HG02623 (cell line): ENCODE measurements around the gene ZMAT3.
"Not testable (repeated sequence)": the region's sequence is repeated elsewhere in the genome, so short reads cannot be mapped to it uniquely, and the experiment has no call there.

Experiments
- ATAC-seq: cut with Tn5 transposase; IDR thresholded peaks from one replicate; pipeline ENCODE4 v1.9.1; 2021; ENCODE audit warnings: moderate library complexity; ENCODE audit not compliant: unreplicated experiment

ZMAT3 gene

GRCh38 chr3:179068779-179069530 lies 2.7 kb downstream of the ZMAT3 start:
- ATAC-seq, result no peak

DNA sequence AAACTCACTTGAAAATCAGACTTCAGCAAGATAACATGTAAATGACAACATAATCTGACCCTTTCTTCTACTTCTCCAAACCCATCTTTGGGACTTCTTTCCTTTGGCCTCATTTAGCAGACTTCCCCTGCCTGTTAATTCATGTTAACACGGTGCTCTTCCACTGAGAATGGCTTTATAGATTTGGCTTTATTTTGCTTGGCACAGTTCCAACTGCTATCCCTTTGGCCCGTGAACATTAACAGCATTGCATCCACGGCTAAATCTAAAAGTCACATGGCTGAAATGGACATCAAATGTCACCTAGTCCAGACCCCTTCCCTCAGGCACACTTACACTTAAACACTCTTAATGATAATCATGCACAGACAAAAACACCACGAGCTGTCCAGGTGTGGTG lies 3.8 kb downstream of the ZMAT3 start:
- ATAC-seq, result no peak

GRCh38 chr3:179067291-179067690 lies 4.3 kb downstream of the ZMAT3 start:
- ATAC-seq, result no peak

GRCh38 chr3:179063945-179064560 lies 7.6 kb downstream of the ZMAT3 start:
- no peak for ATAC-seq

DNA sequence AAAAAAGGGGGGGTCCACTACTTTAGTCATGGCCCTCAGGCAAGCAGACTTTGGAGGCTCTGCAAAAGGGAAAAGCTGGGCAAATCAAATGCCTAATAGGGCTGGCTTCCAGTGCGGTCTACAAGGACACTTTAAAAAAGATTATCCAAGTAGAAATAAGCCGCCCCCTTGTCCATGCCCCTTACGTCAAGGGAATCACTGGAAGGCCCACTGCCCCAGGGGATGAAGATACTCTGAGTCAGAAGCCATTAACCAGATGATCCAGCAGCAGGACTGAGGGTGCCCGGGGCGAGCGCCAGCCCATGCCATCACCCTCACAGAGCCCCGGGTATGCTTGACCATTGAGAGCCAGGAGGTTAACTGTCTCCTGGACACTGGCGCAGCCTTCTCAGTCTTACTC lies 15.3 kb downstream of the ZMAT3 start:
- ATAC-seq, result no peak

- ATAC-seq, result not testable (repeated sequence)
These were observed 17.0 kb downstream of the ZMAT3 start for GRCh38 chr3:179054565-179054964.

DNA sequence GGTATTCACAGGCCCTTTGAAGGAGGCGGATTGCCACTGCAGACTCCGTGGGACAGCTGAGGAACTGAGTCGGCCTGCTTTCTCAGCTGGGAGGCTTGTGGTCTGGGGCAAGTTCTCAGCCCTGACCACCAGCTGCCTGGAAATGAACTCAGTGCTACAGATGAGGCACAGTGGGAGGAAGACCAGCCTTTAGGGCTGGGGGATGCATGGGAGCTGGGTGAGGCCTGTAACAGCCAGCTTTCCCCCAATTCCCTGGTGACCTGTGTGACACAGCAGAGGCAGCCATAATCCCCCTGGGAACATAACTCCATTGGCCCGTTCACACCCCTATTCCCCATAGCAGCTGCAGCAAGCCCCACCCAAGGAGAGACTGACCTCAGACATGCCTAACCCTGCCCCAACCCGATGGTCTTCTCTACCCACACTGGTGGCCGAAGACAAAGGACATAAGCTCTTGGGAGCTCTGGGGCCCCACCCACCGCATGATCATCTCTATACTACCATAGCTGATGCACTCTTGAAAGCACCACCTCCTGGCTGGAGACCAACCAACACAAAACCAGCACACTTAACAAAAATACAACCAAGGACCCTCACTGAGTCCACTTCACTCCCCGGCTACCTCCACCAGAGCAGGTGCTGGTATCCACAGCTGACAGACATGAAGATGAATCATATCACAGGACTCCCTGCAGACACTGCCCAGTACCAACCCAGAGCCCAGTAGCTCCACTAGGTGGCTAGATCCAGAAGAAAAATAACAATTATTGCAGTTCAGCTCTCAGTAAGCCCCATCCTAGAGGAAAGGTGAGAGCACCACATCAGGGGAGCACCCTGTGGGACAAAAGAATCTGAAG lies 24.9 kb downstream of the ZMAT3 start:
- ATAC-seq, result peak; percentile 82

DNA sequence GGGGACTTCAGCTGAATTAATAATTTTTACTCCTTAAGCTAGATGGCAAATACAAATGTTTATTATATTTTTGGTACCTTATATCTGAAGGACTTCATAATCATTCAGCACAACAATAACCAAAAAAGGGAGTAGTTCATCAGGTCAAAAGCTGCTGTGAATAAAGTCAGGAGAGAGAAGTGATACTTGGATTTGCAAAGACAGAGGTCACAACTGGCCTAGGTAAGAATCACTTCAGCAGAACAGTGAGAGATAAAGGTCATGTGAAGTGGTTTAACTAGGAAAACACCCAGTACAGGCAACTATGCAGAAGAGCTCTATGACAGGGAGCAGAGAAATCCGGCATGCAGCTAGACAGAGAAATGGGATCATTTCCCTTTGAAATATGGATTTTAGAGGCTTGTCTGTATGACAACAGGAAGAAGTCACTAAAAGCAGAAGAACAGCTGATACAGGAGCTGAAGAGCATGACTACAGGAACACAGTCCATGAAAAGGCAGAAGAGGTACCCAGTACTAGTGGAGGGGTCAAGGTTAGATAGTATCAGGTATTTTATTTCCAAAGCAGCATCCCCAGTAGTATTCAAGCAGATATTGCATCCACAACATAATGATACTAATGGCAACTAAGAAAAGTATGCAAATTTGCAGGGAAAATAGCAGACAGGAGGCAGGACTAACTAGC lies 25.7 kb downstream of the ZMAT3 start:
- peak; percentile 50 for ATAC-seq

- ATAC-seq, result not testable (repeated sequence)
These were observed 32.7 kb downstream of the ZMAT3 start for GRCh38 chr3:179038899-179039251.

DNA sequence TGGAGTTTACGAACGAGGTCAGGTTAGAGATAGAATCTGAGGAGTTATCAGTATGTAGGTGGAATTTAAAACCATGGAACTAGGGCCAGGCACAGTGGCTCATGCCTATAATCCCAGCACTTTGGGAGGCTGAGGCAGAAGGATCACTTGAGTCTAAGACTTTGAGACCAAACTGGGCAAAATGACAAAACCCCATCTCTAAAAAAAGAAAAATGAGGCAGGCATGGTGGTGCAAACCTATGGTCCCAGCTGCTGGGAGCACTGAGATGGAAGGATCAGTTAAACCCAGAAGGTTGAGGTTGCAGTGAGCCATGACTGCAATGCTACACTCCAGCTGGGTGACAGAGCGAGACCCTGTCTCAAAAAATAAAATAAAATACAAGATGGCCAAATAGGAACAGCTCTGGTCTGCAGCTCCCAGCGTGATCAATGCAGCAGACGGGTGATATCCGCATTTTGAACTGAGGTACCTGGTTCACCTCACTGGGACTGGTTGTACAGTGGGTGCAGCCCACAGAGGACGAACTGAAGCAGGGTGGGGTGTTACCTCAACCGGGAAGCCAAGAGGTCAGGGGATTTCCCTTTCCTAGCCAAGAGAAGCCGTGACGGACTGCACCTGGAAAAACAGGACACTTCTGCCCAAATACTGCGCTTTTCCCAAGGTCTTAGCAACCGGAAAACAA lies 33.3 kb downstream of the ZMAT3 start:
- no peak for ATAC-seq

DNA sequence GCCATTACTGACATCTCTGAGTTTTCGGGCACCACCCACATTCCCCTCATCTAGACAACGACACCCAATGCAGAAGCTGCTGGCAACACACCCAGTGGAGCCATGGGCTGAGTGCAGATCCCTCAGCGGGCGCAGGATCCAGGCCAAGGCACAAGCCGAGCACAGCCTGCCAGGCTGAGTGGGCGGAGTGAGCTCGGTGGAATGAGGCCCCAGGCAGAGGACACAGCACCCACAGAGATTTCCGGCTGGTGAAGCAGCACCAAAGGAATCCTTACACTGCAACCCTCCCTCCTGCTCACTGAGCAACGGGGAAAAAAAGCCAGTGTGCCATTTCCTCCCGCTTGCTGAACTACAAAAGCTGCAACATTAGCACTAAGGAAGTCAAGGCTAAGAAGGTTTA lies 34.3 kb downstream of the ZMAT3 start:
- ATAC-seq, result no peak

GRCh38 chr3:179036626-179037300 lies 34.8 kb downstream of the ZMAT3 start:
- ATAC-seq, result no peak

DNA sequence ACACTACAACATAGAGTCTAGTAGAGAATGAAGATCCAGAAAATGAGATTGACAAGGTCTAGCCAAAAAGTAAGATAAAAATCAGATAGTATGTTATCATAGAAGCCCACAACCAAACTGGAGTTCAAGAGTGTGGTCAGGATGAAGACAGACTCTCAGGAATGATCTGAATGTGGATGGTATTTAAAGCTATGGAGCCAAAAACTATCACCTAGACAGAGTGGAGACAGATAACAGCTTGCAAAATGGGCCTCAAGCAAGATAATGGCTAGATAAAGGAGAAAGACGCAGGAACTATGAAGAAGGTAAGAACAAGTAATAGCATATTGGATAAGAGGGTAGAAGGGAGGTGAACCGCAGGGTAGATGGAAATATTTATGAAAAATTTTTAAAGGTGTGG lies 35.4 kb downstream of the ZMAT3 start:
- no peak for ATAC-seq

DNA sequence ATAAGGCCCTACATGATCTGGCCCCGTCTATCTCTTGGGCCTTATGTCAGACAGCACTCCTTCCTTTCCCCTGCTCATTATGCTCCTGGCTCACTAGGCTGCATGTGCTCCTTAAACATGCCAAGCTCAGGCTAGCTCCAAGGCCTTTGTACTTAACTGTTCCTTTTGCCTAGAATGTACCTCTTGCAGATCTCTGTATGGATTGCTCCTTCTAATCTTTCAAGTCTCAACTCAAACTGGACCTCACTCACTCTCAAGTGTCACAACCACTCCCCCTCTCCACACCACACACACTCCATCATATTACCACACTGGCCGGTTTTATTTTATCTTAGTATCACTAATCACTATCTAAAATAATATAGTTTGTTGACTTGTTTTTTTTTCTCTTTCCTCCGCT lies 36.4 kb downstream of the ZMAT3 start:
- ATAC-seq, result no peak

DNA sequence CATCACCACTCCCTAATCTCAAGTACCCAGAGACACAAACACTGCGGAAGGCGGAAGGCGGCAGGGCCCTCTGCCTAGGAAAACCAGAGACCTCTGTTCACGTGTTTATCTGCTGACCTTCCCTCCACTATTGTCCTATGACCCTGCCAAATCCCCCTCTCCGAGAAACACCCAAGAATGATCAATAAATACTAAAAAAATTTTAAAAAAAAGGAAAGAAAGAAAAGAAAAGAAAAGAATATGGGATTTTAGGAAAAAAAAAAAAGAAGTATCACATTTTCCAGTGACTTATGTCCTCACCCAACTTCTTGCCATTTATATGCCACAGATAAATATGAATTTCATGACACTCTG lies 38.3 kb downstream of the ZMAT3 start:
- not testable (repeated sequence) for ATAC-seq

DNA sequence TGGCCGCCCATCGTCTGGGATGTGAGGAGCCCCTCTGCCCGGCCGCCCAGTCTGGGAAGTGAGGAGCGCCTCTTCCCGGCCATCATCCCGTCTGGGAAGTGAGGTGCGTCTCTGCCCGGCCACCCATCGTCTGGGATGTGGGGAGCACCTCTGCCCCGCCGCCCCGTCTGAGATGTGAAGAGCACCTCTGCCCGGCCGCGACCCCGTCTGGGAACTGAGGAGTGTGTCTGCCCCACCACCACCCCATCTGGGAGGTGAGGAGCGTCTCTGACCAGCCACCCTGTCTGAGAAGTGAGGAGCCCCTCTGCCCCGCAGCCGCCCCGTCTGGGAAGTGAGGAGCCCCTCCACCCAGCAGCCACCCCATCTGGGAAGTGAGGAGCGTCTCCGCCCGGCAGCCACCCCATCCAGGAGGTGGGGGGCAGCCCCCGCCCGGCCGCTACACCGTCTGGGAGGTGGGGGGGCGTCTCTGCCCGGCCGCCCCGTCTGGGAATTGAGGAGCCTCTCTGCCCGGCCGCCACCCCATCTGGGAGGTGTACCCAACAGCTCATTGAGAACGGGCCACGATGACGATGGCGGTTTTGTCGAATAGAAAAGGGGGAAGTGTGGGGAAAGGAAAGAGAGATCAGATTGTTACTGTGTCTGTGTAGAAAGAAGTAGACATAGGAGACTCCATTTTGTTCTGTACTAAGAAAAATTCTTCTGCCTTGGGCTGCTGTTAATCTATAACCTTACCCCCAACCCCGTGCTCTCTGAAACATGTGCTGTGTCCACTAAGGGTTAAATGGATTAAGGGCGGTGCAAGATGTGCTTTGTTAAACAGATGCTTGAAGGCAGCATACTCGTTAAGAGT lies 38.9 kb downstream of the ZMAT3 start:
- not testable (repeated sequence) for ATAC-seq

DNA sequence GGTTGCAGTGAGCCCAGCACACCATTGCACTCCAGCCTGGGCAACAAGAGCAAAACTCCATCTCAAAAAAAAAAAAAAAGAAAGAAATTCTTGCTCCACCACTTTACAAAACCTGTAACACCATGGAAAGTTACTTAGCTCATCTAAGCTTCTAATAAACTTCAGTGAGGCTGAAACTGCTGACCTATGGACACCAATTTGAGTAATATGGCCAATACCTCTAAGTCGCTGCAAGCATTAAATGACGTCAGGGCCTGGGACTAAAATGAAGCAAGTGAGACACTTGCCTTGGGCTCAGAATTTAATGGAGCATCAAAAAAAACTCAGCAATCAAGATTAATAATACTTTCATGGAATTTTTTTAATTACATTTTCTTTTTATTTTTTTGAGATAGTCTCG lies 42.5 kb downstream of the ZMAT3 start:
- ATAC-seq, result no peak

DNA sequence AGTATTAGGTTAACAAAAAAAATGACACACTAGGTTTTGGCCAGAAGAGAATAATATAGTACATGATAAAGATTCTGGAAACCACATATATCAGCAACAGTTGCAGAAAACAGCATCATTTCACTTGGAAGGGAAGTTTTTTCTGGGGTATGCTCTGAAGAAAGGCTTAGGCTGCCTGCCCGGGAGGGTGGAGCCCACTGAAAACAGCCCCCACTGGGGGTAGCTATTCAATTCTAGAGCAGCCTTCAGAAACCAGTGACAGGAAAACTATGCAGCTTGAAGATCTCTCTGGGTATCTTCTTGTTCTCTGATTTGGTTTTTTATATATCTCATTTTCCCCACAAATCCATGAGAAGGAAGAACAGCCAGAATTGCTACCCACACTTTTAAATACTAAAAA lies 43.2 kb downstream of the ZMAT3 start:
- no peak for ATAC-seq

DNA sequence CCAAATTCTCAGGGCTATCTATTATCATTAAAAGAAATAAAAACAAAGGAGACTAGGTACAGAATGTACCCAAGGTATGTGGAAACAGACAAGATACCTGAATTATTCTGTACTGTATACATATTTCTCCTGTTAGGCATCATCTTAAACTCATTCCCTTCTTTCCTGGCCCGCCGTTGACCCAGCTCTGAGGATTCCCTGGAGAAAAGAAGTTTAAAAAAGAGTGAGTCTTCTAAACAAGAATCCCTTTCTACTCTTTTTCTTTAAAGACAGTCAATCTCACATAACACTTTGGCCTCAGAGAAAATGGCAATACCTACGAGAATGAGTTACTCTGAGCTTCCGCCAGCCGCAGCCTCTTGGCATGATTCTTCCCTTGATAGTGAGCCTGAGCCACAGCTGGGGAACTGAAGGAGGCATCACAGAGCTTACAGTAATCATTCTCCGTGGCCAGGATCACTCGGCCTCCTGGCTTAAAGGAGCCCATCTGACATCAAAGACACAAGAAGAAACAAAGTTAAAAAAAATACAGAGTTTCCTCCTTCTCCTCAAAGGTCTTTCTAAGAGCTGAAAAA lies 44.2 kb downstream of the ZMAT3 start:
- no peak for ATAC-seq
